Stimulated activated CD4-positive, alpha-beta T cell treated with anti-CD3 and anti-CD28 coated beads, Interleukin-1b, Interleukin-23, amount 100 ng/mL, for 4 hours (primary cell): ENCODE measurements around the gene COL19A1.

Experiments used
- DNase-seq, 2 donors: peaks; one replicate each; pipeline ENCODE4 v3.0.0-alpha.2; 2020; ENCODE audit warnings: low read depth in 2 of 2

The COL19A1 gene

GRCh38 chr6:70221715-70222438, 355.5 kb downstream of the COL19A1 start:
- no peak for DNase-seq

GRCh38 chr6:70222439-70222749, 356.0 kb downstream of the COL19A1 start:
- DNase-seq, result no peak

GRCh38 chr6:70225055-70225454, 358.7 kb downstream of the COL19A1 start:
- no peak for DNase-seq

DNA sequence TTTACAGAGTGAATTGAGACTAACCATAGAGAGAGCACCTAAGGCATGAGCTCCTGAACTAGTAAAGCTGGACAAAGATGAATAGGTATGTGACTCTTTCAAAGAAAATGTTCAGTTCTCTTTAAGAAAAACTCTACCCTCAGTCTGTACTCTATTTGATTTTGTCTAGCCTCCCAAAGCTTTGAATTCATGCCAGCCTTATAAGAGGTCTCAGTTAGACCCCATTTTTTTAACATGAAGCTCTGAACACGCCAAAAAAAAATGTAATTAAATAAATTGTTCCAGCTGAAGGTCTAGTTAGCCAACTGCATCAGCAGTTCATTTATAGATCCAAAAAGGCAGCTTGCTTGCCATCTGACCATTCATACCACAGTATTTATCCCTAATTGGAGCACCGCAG, 365.0 kb downstream of the COL19A1 start:
- no peak for DNase-seq

DNA sequence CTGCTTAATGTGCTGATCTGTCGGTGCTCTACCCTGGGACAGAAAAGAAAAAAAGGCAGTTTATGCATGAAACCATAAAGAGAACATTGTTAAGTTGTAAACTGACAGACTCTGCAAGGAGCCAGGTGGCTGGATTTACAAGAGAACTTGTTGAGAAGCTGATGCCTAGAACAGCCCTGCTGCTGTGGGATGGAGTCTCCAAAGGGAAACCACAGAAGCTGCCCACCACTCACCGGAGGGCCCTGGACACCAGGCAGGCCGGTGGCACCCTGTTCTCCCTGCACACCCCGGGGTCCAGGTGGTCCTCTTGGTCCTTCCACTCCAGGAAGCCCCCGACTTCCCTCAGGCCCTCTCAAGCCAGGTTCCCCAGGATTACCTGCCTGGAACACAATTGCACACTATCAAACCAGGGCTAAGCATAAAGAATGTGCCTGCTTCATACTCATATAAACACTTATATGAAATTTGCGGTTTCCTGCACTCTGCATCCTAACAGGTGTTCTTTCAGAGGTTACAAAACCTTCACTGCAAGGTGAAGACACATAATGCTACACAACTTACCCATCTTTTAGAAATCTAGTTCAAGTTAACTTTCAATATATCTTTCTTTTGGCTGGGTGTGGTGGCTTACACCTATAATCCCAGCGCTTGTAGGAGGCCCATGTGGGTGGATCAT, 368.3 kb downstream of the COL19A1 start:
- no peak for DNase-seq

DNA sequence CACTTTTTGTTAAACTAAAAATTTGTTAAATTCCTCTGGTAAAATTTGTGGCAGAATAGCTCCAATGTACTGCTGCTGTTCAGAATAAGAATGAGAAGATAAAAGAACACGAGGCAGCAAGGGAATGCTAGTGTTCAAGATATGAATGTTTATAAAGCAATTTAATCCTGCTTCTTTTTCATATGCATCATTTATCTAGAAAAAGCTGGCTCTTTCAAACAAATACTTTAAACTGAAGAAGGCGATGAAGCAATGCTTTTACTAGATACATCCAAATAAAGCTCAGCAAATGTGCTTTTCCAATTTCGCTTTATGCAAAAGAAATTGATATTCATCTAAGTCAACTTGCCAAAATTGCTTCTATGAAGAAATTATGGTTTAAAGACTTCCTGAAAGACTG, 370.0 kb downstream of the COL19A1 start:
- DNase-seq, result no peak

DNA sequence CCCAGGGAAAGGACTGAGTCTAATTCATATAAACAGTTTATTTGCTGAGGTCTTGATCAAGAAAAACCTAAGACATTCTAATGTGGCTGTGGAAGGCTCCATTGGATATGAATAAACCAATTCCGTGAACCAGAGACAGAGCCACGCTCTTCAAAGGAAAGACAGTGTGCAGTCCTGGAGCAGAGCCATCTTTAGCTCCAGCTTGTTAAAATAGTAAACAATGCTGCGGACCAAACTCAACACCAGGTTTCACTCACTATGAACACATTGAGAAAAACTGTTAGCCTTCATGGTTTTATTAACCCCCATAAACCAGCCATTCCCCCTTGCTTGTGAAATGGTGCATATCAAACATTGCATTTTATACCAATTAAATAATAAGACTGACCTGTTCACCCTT, 374.7 kb downstream of the COL19A1 start:
- DNase-seq, result no peak

DNA sequence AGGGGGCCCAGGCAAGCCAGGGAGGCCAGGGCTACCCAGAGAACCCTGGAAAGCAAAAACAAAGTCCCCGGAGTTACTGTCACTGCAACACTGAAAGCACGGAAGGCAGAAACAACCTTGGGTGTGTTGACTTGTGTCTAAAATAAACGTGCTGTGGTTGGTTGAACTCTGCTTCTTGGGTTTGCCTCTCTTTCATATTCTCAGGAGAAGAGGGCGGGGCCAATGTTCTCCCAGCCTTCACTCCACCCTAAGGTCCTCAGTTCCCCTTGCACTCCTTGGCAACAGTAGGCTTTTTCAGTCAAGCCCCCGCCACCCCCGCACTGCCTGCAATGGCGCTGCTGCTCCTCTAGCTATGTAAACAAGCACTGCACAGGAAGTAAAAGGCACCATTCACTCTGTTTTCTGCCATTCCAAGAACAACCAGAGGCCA, 375.6 kb downstream of the COL19A1 start:
- no peak for DNase-seq

GRCh38 chr6:70246118-70246517, 379.8 kb downstream of the COL19A1 start:
- DNase-seq, result no peak

DNA sequence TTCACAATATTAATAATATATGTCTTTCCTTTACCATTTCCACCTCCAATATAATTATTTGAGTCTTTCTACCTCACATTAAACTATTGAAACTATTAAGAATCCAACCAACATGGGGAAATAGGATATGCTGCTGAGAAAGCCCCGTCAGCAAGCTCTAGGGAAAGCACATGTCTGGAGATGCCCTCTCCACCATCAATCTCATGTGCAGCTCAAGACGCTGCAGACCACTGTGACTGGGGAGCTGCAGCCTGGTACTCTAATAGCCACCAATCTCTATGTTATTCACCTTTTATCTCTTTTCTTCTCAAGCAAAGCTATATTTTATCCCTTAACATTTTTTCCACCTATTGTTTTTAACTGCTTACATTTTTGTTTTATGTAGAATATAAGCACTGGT, 386.2 kb downstream of the COL19A1 start:
- DNase-seq, result no peak

GRCh38 chr6:70253923-70254322, 387.6 kb downstream of the COL19A1 start:
- DNase-seq, result no peak

DNA sequence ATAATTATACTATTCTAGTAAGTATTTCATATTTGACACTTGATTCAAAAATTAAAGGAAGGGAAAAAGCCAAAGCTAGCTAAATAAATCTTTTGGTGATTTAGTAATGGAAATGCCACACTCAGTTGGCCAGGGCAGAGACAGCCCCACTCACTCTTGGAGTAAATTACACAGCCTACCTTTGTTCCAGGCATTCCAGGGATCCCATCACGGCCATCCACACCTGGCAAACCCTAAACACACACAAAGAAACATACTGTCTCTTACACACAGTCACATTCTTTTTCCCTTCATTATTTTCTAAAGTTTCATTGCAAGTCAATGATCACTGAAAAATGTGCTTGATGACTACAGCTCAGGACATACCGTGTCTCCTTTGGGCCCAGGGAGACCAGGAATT, 388.4 kb downstream of the COL19A1 start:
- DNase-seq, result no peak

DNA sequence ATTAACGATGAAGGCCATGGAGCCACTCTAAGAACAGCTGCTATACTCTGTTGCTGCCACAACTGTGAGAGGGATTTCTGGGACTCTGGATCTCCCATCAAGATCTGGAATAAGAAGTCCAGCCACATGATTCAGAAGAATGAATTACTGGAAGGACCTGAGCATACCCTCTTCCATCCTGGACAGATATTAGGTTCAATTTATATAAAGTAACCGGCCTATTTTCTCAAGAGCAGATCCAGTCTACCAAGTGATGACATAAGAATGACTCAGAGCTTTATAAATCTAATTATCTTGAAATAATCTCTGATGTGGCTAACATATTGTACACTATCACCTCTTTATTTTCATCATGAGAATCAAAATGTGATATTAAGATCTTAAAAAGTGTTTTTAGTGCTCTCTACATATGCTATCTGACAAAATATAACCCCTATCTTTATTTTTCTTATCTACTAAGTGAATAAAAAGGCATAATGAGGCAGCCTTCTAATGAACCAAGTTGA, 391.5 kb downstream of the COL19A1 start:
- DNase-seq, result no peak

- DNase-seq, result no peak
Observed at GRCh38 chr6:70258483-70258882, 392.1 kb downstream of the COL19A1 start.
